H54 (cell line): Measurements from ENCODE around the gene WASL.

Source experiments
- DNase-seq: peaks from one replicate; pipeline ENCODE4 v3.0.0; 2011; ENCODE audit warnings: low spot score, mixed read lengths; ENCODE audit not compliant: insufficient read length
- FAIRE-seq: peaks from 3 replicates; lab custom pipeline; 2011; peaks lifted over from hg19 to GRCh38; lab: Jason Lieb, UNC
- POLR2A ChIP-seq: IDR thresholded peaks from 2 replicates; pipeline ENCODE4 v1.6.1; 2011; ENCODE audit warnings: low read depth, mild to moderate bottlenecking, low read length

The WASL gene

DNA sequence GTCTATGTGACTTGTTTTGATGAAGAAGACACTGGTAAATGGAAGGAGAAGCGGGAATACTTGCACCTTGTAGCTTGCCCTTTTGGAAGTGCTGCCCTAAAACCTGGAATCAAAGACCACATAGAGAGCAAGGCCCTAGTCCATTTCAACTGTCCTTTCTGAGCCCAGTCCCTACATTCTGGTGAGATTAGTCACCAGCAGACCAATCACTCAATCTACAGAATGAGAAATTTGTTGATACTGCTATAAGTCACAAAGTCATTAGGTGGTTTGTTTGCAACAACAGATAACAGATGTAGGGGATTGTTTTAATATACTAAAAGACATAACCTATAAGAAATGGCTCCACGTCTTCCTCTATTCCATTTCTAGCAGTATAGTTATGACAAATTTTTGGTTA lies 33.6 kb downstream of the WASL start:
- DNase-seq (no peak), FAIRE-seq (peak; percentile 77)
- no peak for TF ChIP-seq POLR2A

DNA sequence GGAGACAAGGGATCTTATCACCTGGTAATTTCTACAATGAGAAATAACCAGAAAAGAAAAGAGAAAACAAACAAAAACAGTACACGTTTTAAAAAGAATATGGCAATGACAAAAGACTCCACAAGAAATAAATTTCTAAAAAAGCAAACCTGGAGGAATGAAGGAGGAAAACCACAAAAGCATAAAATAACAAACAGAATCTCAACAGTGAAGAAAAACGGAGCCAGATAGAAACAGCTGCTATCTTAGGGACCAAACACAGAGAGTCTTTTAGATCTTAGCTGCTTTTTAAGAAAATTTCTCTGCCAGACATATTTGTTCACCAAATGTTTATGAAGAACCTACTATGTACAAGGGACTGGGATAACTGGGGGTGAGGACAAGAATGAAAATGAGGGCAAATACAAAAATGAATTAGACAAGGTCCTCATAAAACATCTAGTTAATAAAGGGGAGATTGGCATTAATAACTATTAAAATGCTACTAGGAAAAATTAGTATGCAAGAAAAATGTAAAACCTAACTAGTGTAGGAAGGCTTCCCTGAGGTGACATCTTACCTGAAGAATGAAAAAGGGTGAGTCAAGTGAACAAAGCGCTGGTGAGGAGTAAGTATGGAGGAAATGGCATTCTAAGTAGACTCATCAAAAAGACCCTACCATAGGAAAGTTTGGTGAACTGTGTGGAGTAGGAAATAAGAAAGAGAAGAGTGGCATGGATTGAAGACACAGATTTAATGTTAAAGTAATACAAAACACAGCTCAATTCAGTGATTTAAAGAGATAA lies 34.3 kb downstream of the WASL start:
- TF ChIP-seq POLR2A, result no peak
- FAIRE-seq, result no peak
- DNase-seq, result no peak

DNA sequence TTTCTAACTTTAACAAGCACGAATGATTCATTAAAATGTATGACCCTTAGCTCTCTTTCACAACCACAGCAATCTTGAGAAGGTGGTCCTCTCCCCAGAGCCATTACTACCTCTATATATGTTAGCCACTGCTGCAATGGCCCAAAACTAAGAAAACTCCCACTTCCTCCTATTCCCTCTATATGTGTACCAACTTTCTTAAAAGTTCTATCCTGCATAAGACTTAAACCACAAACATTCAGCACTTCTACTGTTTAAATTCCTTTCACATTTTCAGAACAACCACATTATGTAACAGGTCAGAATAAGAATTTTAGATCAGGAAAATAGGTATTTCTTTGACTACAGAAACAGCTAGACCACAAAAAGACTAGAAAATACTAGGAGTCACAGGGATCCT lies 36.2 kb downstream of the WASL start:
- FAIRE-seq (no peak), DNase-seq (no peak)
- TF ChIP-seq POLR2A, result no peak

DNA sequence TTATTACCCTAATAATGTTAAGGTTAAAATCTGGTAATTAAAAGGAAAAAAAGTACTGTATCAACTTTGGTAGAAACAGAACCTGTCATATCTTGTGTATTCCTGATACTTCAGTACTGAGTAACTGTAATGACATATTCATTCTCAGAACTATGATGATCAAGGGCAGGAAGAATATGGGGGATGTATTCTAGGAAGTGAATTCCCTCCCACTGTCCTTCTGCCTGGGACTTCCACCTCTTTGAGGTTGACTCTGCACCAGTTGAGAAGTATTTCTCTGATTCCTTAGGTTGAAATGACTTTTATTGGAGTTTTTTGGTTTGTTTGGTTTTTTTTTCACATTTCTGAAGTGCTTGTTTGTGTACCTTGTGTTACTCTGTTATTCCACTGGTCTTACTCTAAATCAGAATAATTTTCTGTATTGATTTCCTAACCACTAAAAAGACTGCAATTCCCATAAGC lies 36.9 kb downstream of the WASL start:
- TF ChIP-seq POLR2A, result no peak
- DNase-seq (no peak), FAIRE-seq (peak; percentile 77)

DNA sequence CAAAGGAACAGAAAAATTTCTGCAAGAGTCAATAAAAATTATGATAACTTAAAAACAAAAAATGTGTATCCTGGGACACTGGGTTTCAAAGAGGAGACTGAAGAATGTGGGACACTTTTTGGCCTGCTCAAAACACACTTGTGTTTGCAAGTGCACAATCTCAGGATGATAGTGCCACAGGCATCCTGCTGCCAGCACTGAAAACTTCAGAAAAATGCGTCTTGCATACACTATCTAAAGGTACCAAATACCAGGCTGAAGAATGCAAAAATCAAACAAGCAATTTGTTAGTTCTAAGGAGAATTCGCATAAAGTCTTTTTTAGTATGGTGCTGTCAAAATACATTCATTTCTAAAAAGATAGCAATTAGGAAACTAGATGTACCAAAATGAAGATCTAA lies 38.1 kb downstream of the WASL start:
- no peak for TF ChIP-seq POLR2A
- DNase-seq (no peak), FAIRE-seq (peak; percentile 30)

DNA sequence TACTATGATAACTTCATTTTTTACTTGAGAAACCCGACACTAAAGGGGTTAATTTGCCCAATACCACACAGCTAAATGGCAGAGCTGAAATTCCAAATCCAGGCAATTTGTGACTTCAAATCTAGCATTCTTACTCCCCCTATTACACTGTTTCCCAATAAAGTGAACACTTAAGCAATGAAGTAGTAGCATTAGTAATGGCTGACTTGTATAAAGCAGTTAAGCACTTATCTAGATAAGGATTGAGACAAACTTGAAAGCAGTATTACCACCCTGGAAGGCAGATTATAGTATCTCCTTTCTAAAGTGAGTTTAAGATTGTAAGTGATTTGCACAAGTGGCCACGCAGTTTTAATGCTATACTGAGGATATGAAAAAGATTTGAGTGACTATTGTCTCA lies 39.3 kb downstream of the WASL start:
- no peak for TF ChIP-seq POLR2A
- DNase-seq (no peak), FAIRE-seq (peak; percentile 33)

DNA sequence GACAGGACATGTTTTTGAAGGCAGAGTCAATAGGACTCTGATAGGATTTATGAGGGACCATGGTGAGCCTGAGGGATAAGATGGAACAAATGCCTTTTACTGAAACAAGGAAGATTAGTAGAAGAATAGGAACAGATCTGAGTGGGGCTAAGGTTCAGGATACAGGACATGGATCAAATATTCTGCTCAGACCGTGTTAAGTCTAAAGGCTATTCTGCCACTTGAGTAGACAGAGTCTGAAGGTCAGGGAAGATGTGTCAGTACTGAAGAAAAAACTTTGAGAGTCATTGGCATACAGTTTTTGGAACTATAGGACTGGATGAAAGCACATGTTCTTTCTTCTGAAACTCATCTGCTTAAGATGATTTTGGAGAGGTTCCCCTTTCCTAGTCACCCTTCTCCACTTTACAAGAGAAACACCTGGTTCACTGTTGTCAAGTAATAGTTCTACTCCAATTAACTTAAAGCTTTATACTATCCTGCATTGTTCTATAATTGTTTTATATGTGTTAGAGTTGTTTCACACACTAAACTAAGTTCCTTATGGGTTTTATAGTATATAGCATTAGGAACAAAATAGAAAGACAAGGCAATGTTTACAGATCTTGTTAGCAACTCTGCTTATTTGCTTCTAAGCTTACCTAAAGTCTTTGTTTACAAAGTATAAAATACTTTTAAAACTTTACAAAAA lies 43.4 kb downstream of the WASL start:
- TF ChIP-seq POLR2A, result no peak
- FAIRE-seq (peak; percentile 36), DNase-seq (no peak)

DNA sequence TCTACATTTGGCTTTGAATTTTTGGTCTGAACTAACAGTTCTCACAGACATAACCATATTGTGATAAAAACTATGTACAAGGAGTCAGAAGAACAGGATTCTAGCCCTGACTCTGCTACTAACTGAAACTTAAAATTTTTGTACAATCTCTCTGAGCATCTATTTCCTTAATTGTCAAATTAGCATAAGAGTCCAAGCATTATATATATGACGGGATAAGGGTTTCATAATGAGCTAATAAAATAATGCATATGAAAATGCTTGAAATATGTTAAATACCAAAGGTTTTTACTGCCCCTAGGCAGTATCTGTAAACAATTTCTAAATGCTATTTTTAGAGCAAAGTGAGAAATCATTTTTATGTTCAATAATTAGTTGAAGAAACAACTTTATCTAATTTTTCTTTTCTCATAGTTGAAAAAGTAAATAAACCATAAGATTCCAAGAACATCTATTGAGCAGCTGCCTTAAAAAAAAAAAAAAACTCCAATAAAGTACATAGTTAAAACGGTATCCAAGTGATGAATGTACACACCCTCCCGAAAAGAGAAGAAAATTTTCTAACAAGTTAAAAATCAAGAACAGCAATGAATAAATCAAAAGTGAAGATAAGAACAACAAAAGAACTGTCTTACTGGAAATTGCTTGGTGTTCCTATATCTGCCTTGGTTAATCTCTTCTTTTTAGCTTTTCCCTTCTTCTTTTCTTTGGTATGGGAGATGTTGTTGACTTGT lies 52.7 kb downstream of the WASL start:
- TF ChIP-seq POLR2A, result no peak
- no peak for DNase-seq
- no peak for FAIRE-seq

DNA sequence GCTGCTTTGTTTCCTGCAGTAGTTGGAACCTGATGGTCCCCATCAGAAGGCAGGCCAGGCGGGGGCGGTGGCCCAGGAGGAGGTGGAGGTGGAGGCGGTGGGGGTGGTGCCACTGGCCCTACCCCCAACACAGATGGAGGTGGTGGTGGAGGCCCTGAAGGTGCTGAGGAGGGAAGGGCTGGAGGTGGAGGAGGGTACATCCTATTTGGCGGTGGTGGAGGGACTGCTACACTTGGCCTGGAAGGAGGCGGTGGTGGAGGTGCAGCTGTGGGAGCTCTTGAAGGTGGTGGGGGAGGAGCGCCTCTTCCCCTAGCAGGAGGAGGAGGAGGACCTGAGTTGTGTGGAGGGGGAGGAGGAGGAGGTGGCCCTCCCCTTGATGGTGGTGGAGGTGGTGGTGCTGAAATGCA lies 56.3 kb downstream of the WASL start:
- DNase-seq, result no peak
- no peak for FAIRE-seq
- no peak for TF ChIP-seq POLR2A

DNA sequence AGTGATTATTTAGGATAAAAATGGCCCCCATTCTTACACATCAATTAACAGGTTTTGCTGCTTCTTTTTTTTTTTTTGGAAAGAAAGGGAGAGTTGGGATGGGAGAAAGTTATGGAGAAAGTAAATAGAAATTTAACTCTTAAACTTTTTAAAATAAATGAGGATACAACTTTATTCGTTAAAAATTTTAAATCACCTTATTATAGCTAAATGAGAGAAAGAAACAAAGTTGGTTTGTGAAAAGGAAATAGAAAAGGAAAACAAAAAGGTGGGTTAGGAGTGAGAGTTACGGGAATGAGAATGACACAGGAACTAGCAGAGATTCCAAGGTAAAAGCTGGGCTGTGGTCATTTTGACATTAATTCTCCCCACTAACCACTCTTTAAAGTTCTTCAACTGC lies 58.3 kb downstream of the WASL start:
- no peak for TF ChIP-seq POLR2A
- FAIRE-seq (no peak), DNase-seq (no peak)

DNA sequence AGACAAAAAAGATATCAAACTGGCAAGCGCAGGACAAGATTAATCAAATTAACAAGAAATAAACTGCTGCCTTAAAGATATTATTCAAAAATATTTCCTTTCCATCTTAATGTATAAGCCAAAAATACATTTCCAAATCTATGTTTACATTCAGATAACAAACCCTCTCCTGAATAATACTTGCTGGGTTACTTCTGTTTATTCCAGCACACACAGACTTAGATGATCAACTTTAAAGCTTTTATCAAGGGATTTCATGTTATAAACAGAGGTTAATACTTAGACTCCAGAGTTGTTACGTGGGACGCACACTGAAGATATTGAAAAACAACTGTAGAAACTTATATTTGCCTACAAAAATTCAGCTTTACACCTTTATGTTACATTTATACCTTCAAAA lies 59.6 kb downstream of the WASL start:
- TF ChIP-seq POLR2A, result no peak
- no peak for FAIRE-seq
- no peak for DNase-seq

DNA sequence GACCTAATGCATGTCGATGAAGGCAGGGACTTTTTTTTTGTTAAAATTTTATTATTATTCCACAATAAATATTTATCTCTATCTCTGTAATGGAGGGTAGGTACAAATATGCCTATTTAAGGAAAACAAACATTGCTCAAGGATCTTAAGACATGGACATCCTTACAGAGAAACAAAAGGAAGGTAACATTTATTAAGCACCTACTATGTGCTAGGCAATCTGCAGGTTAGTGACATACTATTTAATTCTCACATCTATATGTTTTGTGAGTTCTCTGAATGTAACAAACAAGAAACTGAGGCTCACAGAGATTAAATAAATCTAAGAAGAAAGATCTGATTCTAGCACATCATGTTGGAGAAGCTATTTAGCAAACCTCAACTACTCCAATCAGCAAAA lies 61.1 kb downstream of the WASL start:
- no peak for DNase-seq
- TF ChIP-seq POLR2A, result no peak
- no peak for FAIRE-seq

DNA sequence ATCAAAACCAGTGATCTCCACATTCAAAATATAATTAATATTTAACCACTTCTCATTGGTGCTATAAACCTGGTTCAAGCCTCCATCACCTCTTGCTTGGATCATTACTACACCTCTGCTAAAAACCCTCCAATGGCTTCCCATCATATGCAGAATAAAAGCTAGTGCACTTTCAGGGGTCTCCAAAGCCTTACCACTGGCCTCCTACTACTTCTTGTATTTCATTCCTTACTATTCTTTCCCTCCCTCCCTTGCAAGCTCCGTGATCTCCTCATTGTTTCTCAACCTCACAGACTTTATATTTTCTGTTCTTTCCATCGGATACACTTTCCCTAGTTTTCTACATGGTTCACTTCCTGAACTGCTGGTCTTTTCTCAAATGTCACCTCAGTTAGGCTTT lies 61.6 kb downstream of the WASL start:
- TF ChIP-seq POLR2A, result no peak
- DNase-seq, result no peak
- no peak for FAIRE-seq

DNA sequence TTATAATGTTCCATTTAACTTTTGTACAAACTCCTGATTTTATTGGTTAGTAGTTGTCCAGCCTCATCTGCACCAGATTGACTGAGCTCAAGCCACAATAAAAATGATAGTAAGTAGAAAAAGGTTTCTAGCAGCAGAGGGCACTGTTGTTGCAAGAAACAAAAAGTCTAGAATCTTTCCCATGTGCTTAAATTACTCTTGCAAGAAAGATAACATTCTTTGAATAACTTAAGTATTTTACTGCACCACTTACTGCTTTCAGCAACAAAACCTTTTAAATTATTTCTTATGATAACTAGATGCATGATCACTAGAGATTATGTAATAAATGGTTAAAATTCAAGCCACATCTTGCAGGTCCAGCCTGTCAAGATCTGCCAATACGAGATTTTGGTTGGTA lies 66.1 kb downstream of the WASL start:
- DNase-seq, result no peak
- TF ChIP-seq POLR2A, result no peak
- peak; percentile 71 for FAIRE-seq
